ENCODE measurements around the gene EHD4. TPM values are rescaled to one million over a fixed set of nuclear protein-coding genes. Genes with fewer than 3 reads are reported as not detected.

Gene EHD4
- total RNA-seq, 2 donors from 2014 or later = 13.8 to 16.9 TPM

DNA sequence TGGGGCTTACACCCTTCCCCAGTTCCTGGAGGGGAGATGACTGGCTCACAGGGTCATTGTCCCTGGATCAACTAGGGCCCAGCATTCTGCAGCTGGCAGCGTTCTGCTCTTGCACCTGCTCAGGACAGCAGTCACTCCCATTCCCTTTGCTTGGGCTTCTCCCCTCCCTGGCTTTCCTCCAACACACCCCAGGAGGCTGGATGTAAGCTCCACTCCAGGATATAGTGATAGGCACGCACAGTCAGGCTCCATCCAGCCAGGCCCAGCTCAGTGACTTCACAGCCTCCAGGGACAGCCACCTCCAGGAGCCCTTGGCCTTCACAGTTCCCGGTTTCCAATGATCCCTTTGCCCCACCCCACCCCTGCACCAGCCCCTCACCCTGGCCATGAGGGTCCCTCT, 80.4 kb downstream of the EHD4 start:
- H3K9me3 ChIP-seq = no peaks in the 10 kb centered on the region
- peak overlapping the region in 3 of 4 donors; percentile 62 to 79 (median 68) for H3K27ac ChIP-seq
- WGBS, 2 donors = 21 to 41% methylated on average over 2 to 3 of the region's 3 CpGs
- intact Hi-C loops (cut with DNase I) = no loop called here
- DNase-seq (peak in 3 of 4 donors; percentile 51 to 85 (median 63)), ATAC-seq (no peak)
- H3K4me3 ChIP-seq = no peak overlapping the region
- no peaks in the 10 kb centered on the region for H3K27me3 ChIP-seq
- peaks cover 40% of the 10 kb centered on the region for H3K4me1 ChIP-seq
- TF ChIP-seq, protein P1, sequence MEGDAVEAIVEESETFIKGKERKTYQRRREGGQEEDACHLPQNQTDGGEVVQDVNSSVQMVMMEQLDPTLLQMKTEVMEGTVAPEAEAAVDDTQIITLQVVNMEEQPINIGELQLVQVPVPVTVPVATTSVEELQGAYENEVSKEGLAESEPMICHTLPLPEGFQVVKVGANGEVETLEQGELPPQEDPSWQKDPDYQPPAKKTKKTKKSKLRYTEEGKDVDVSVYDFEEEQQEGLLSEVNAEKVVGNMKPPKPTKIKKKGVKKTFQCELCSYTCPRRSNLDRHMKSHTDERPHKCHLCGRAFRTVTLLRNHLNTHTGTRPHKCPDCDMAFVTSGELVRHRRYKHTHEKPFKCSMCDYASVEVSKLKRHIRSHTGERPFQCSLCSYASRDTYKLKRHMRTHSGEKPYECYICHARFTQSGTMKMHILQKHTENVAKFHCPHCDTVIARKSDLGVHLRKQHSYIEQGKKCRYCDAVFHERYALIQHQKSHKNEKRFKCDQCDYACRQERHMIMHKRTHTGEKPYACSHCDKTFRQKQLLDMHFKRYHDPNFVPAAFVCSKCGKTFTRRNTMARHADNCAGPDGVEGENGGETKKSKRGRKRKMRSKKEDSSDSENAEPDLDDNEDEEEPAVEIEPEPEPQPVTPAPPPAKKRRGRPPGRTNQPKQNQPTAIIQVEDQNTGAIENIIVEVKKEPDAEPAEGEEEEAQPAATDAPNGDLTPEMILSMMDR (IDR thresholded peaks at IDR 0.05) = no peak
- no peak for TF ChIP-seq POLR2A (IDR thresholded peaks at IDR 0.05)
- H3K36me3 ChIP-seq (replicated peaks in 1 of 2; ENCODE audit: insufficient read depth in 1 of 2, low read depth in 2 of 2) = no peaks in the 10 kb centered on the region

DNA sequence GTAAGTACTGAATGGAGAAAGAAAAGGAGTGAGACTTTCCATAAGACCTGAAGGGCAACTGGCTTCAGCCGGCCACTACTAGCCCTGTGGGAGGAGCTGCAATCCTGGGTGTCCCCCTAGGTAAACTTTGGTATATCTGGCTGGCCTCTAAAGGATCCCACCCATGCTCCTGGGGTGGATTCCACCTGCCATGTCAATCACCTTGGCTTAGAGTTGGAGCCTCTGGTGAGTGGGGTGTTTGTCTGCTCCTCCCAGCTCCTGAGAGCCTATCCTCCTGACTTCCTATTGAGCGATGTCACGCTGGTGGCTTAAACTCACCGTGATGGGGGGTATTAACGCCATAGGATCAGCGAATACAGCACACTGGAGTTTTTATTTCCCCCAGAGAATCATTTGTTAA, 81.1 kb downstream of the EHD4 start:
- WGBS, 2 donors = 81 to 100% methylated on average over 6 of the region's 6 CpGs
- Histone ChIP-seq H3K4me3 (no peak overlapping the region), H3K27me3 (no peaks in the 10 kb centered on the region), H3K9me3 (no peaks in the 10 kb centered on the region), H3K36me3 (replicated peaks in 1 of 2; ENCODE audit: insufficient read depth in 1 of 2, low read depth in 2 of 2) (no peaks in the 10 kb centered on the region), H3K4me1 (peaks cover 40% of the 10 kb centered on the region), H3K27ac (peak overlapping the region in 1 of 4 donors; percentile 79)
- intact Hi-C loops (cut with DNase I) = no loop called here
- TF ChIP-seq, protein P1 (IDR thresholded peaks at IDR 0.05) = no peak
- TF ChIP-seq POLR2A (IDR thresholded peaks at IDR 0.05) = no peak
- ATAC-seq (no peak), DNase-seq (no peak)

DNA sequence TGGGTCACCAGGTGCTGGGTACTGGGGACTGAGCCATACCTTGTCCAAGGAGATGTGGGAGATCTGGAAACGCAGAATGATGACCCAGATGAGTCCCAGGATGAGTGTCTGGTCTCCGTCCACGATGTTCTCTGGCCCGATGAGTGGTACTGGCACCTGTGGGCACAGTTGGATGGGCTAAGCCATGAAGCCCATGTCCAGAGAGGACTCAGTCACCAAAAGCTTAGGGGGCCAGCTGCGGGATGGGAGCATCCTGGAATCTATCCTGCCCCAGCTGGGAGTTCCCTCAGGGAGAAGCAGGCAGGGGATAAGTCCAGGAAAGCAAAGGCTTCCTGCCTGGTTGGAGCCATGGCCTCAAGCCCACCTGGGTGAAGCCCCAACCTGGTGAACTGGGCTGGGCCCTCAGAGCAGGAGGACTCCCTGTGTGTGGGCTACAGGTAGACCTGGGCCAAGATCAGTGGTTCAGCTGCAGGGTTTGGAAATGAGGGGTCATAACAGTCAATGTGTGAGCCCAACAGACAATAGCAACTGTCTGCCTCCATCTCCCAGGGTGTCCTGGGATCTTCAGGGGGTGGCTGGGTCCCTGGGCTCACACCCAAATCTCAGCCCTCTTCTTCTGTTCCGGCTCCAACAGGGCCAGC, 82.2 kb downstream of the EHD4 start:
- no peak for ATAC-seq
- H3K27me3 ChIP-seq = no peaks in the 10 kb centered on the region
- H3K4me3 ChIP-seq = no peak overlapping the region
- WGBS, 2 donors = 92 to 100% methylated on average over 5 to 6 of the region's 6 CpGs
- H3K27ac ChIP-seq = no peak overlapping the region
- TF ChIP-seq, protein P1 (IDR thresholded peaks at IDR 0.05) = no peak
- no peak for TF ChIP-seq POLR2A (IDR thresholded peaks at IDR 0.05)
- DNase-seq = no peak
- intact Hi-C loops (cut with DNase I) = no loop called here
- H3K36me3 ChIP-seq (replicated peaks in 1 of 2; ENCODE audit: insufficient read depth in 1 of 2, low read depth in 2 of 2) = no peaks in the 10 kb centered on the region
- no peaks in the 10 kb centered on the region for H3K9me3 ChIP-seq
- H3K4me1 ChIP-seq = peaks cover 36% of the 10 kb centered on the region

DNA sequence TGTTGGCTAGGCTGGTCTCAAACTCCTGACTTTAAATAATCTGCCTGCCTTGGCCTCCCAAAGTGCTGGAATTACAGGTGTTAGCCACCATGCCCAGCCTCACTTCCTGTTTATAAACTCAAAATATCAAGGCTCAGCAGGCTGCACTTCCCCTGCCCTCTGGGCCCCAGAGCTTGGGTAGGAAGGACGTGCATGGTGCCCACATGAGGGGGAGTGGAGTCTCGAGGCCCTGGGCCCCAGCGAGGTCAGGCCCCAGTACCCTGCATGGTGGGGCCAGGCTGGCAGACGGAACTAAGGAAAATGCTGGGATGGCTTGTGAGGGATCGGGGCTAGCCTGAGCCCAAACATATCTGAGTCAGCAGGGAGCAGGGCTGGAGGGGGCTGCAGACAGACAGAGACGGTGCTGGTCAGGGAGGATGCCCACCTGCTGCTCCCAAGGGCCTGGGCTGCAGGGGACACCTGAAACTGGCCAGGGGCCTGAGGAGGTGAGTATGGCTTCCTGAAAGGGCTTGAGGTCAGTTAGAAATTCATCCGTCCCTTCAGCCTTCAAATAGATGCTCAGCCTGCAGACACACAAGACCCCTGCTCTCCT, 83.6 kb downstream of the EHD4 start:
- ATAC-seq (no peak), DNase-seq (no peak)
- Histone ChIP-seq H3K27me3 (no peaks in the 10 kb centered on the region), H3K4me3 (no peak overlapping the region), H3K4me1 (peaks cover 22% of the 10 kb centered on the region), H3K36me3 (replicated peaks in 1 of 2; ENCODE audit: insufficient read depth in 1 of 2, low read depth in 2 of 2) (no peaks in the 10 kb centered on the region), H3K9me3 (no peaks in the 10 kb centered on the region), H3K27ac (no peak overlapping the region)
- TF ChIP-seq POLR2A (IDR thresholded peaks at IDR 0.05) = no peak
- TF ChIP-seq, protein P1 (IDR thresholded peaks at IDR 0.05) = no peak
- intact Hi-C loops (cut with DNase I) = no loop called here
- 84 to 93% methylated on average over 7 of the region's 7 CpGs for WGBS, 2 donors

DNA sequence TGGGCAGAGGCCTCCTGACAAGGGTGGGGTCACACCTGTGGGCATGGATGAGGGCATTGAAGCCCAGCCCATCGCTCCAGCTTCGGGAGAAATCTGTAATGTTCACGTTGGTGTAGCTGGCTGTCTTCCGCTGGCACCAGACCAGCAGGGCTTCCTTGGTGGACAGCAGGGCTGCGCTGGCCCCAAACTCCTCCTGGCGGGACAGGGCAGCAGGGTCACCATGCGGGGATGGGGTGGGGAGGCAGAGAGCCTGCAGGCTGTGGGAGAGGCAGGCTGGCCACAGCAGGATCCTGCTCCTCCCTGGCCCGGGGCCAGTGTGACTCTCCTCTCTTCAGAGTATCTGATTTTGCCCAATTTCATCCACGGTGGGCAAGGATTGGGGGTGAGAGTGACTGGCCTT, 84.5 kb downstream of the EHD4 start:
- no peak overlapping the region for H3K27ac ChIP-seq
- H3K4me3 ChIP-seq = no peak overlapping the region
- intact Hi-C loops (cut with DNase I) = no loop called here
- no peaks in the 10 kb centered on the region for H3K9me3 ChIP-seq
- H3K4me1 ChIP-seq = peaks cover 18% of the 10 kb centered on the region
- TF ChIP-seq POLR2A (IDR thresholded peaks at IDR 0.05) = no peak
- TF ChIP-seq, protein P1 (IDR thresholded peaks at IDR 0.05) = no peak
- ATAC-seq (no peak), DNase-seq (no peak)
- 79 to 100% methylated on average over 2 to 8 of the region's 9 CpGs for WGBS, 2 donors
- no peaks in the 10 kb centered on the region for H3K27me3 ChIP-seq
- no peaks in the 10 kb centered on the region for H3K36me3 ChIP-seq (replicated peaks in 1 of 2; ENCODE audit: insufficient read depth in 1 of 2, low read depth in 2 of 2)

All from body of pancreas (tissue), 4 donors.